ENCODE measurements around the gene GBE1. TPM values are rescaled to one million over a fixed set of nuclear protein-coding genes. Genes with fewer than 3 reads are reported as not detected.

Gene GBE1
- total RNA-seq: 10 to 100 TPM; 35.4 to 35.7 TPM

DNA sequence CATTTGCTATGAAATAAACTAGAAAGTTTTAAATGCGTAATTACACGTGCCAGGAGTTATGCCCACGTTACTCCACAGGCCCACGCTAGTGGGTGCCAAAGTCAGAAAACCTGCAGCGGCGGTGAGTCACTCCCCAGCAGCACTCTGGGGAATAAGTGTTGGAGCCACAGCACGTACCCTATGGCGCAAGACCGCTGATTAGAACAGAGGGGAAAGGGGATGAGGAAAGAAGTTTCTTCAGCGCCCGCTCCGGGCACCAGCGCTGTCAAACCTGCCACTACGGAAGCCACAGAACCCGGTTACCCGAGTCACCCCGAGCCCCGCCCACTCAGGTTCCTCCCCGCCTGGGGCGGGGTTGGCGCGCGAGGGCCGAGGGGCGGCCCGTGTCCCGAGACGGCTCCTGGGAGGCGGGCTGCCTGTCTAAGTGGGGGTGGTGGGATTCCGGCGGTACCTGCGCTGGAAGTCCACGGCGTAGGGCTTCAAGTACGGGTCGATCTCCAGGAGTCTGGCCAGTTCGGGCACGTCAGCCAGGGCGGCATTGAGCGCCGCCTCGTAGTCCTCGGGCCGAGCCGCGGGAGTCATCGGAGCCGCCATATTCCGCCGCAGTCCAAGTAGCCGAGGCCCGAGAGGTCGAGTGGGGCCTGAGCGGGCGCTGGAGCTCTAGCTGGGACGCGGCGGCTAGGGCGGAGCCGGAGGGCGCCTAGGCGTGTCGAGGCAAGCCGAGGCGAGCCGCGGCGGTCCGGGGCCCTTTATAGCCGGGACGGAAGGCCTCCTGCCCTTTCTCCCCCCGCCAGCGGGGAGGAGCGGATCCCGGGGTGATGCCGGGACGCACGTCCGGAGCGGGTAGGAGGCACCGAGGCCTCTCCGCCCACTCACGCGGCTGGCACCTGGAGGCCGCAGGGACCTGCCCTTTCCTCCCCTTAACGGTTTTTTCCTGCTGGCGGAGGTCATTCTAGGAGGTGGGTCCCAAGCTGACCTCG, at the start of gene GBE1:
Gene GBE1, minus strand, starts transcription at position 722 of the 980 bp plus-strand sequence. Its CDS starts 128 bp downstream, at position 594.

